GM06990 (cell line): Measurements from ENCODE around the gene PCBP4.
A peak's percentile ranks its signal among the peaks of the same experiment; 100 is the strongest.

Experiments
- DNase-seq: peaks from one replicate; pipeline ENCODE4 v3.0.0-alpha.2; 2011; ENCODE audit not compliant: insufficient read length; ENCODE audit errors: extremely low read depth
- H3K27me3 ChIP-seq: replicated peaks from 2 replicates; pipeline ENCODE4 v1.6.0; 2011; ENCODE audit warnings: low read length; ENCODE audit not compliant: control insufficient read depth, insufficient read depth
- H3K36me3 ChIP-seq: 2 replicates; pipeline ENCODE4 v1.5.1; 2011; ENCODE audit warnings: low read length; ENCODE audit not compliant: control insufficient read depth, insufficient read depth
- H3K4me3 ChIP-seq: replicated peaks from 2 replicates; pipeline ENCODE4 v1.5.1; 2011; ENCODE audit warnings: low read depth, mild to moderate bottlenecking, control low read depth, low read length
- TF ChIP-seq, protein P1 (sequence below): IDR thresholded peaks from 2 replicates; pipeline ENCODE4 v1.5.1; 2011; ENCODE audit warnings: low read length, control low read depth, mild to moderate bottlenecking, inconsistent platforms; ENCODE audit not compliant: insufficient read depth, poor library complexity, severe bottlenecking

Gene PCBP4

DNA sequence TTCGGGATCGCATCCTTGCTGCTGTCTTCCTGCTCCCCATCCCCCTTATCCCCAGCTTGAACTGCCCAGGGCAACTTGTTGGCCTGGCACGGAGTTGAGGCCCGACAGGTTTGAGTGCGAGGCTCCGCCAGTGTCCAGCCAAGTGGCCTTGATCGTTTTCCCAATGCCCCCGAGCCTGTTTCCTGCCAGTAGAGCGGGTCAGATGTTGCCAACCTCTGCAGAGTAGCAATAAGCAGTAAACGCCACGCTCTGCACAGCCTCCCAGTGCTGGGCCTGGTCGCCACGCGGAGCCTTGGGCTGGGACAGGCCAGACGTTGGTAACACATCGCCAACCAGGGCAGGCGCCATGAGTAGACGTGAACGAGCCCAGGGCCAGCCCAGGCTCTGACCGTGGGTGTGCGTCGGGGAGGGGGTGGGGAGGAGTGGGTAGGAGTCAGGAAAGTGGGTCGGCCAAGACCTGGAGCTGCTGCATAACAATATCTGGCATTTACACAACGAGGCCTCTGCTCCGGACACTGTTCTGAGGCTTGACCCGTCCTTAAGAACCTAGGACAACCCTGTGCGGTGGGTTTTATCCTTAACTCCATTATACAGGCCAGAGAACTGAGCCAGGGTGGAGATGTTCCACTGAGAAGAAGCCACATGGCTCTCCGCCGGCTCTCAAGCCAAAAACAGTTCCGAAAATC lies 7.2 kb upstream of the PCBP4 start:
- peaks cover 2% of the 10 kb centered on the region; the same call in 1 of the 2 replicates for H3K36me3 ChIP-seq
- no peak for DNase-seq
- H3K4me3 ChIP-seq = peak overlapping the region; percentile 97
- H3K27me3 ChIP-seq = no peaks in the 10 kb centered on the region
- TF ChIP-seq, protein P1, sequence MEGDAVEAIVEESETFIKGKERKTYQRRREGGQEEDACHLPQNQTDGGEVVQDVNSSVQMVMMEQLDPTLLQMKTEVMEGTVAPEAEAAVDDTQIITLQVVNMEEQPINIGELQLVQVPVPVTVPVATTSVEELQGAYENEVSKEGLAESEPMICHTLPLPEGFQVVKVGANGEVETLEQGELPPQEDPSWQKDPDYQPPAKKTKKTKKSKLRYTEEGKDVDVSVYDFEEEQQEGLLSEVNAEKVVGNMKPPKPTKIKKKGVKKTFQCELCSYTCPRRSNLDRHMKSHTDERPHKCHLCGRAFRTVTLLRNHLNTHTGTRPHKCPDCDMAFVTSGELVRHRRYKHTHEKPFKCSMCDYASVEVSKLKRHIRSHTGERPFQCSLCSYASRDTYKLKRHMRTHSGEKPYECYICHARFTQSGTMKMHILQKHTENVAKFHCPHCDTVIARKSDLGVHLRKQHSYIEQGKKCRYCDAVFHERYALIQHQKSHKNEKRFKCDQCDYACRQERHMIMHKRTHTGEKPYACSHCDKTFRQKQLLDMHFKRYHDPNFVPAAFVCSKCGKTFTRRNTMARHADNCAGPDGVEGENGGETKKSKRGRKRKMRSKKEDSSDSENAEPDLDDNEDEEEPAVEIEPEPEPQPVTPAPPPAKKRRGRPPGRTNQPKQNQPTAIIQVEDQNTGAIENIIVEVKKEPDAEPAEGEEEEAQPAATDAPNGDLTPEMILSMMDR = no peak

DNA sequence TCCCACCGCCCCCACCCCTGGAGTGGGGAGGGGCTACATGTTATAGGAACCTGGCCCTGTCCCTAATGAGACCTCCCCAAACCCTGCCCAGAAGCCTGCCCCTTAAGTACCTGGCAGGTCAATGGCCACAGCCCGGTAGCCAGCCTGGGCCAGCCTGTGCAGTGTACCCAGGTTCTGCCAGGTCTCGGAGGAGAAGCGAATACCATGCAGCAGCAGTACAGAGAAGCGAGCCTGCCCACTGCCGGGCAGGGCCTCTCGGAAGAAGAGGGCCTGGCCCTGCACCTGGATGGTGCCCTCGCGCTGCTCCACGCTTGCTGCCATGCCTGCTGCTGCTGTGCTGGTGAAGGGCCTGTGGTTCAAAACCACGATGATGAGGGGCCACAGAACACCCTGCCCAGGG lies 4.1 kb upstream of the PCBP4 start:
- no peak for DNase-seq

DNA sequence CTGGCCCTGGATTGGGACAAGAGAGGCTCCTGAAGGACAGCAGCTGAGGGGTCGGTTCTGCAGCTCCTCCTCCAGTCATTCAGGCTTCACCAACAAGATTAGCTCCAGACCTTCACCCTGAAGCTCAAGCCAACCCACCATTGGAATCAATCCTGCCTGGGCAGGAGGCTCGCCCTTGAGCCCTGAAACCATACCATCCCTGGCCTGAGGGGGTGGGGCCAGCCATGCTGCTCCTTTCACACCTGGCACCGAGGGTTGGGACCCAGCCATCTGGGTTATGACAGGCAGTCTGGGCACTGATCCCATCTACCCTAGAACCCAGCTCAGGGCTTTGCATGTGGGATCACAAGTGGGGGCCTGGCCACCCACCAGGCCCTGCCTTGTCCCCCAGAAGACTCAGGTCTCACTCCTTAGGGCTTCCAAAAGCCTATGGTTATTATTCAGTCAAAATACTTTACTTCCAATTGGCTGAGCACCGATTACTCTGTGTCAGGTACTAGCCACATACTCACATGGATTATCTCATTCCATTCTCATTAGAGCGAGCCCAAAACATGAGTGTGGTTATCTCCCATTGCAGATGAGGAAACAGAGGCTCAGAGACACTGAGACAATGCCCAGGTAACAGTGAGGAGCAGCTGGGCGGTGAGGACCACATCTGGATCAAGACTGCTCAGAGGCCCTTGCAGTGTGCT lies 3.5 kb upstream of the PCBP4 start:
- Histone ChIP-seq H3K27me3 (no peaks in the 10 kb centered on the region), H3K4me3 (no peak overlapping the region), H3K36me3 (peaks cover 2% of the 10 kb centered on the region; the same call in 1 of the 2 replicates)
- TF ChIP-seq, protein P1 = no peak
- no peak for DNase-seq

More for the DNA sequence above, 4.1 kb upstream of the PCBP4 start:
- H3K27me3 ChIP-seq = no peaks in the 10 kb centered on the region
- H3K36me3 ChIP-seq = peaks cover 2% of the 10 kb centered on the region; the same call in 1 of the 2 replicates
- H3K4me3 ChIP-seq = no peak overlapping the region
- TF ChIP-seq, protein P1 = no peak

DNA sequence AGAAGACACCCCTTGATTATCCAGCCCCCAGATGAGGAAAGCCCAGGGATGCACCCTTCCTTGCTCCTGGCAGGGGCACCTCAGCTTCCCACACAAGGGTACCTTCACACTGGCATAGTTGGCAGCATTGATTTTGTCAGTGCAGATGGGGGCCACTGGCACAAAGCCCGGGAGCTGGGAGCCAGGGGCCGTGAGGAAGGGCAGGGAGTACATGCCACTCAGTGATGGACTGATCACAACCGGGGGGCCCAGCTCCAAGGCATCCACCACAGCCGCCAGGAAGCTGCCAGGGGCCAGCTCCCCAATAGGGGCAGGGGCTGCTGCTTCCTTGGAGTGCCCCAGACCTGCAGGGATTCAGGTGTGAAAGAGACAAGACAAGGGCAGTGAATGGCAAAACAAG lies 2.6 kb upstream of the PCBP4 start:
- TF ChIP-seq, protein P1 = no peak
- Histone ChIP-seq H3K27me3 (no peaks in the 10 kb centered on the region), H3K36me3 (peaks cover 2% of the 10 kb centered on the region; the same call in 1 of the 2 replicates), H3K4me3 (no peak overlapping the region)
- no peak for DNase-seq

DNA sequence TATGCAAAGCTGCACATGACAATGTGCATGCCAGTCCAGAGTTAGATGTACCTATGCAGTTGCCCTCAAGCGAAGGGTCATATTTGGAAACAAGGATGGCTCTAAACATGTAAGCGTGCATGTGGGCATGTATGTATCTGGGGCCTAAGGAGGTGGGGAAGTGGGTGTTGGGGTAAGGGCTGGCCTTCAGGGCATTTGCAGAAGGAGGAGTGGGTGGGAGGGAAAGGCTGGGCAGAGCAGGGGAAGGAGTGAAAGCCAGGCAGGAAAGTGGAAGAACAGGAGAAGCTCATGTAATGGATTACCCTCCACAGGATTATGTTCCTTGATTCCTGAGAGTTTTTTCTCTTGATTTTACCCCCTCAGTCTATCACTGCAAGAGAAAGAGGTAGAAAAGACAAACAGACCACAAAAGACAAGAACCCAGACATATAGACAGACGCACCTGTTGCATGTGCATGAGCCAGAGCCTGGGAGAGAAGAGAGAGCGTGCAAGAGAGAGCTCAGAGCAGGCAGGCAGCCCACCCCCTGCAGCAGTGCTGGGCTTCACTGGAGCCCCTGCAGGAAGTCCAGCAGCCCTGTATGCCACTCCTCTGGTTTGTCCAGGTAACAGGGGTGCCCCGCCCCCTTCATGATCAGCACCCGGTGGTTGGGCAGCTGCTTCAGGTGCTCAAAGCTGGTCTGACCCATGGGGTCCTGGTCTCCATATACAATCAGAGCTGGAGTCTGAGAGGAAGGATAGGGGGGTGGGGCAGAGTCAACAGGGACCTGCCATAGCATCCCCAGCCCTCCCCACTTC lies 1.8 kb upstream of the PCBP4 start:
- H3K36me3 ChIP-seq = peaks cover 2% of the 10 kb centered on the region; the same call in 1 of the 2 replicates
- TF ChIP-seq, protein P1 = no peak
- H3K27me3 ChIP-seq = no peaks in the 10 kb centered on the region
- DNase-seq = no peak
- no peak overlapping the region for H3K4me3 ChIP-seq
